ENCODE data around the gene SERPINB1.

GRCh38 chr6:2827142-2827541 lies 14.5 kb downstream of the SERPINB1 start:
- TF ChIP-seq CTCF (IDR thresholded peaks at IDR 0.05) (no peak), POLR2A (IDR thresholded peaks at IDR 0.05) (no peak)

All from adrenal gland (tissue), 5 donors.